Activated naive CD8-positive, alpha-beta T cell treated with anti-CD3 and anti-CD28 coated beads, Interleukin-2, amount 10 ng/mL, durations not matched to agents 7 days and 5 days (primary cell): Measurements from ENCODE around the gene GTPBP4. TPM values are rescaled to one million over a fixed set of nuclear protein-coding genes. Genes with fewer than 3 reads are reported as not detected.

Source experiments
- ATAC-seq: fragments of 150-1000 bp; cut with Tn5 transposase; one replicate; pipeline ENCODE4 v1.10.0; 2021; ENCODE audit warnings: low read depth, moderate library complexity
- POLR2A ChIA-PET: fragments of 350-600 bp; sonication (Branson Sonifier 250); formaldehyde crosslinking; loops from one replicate; lab custom pipeline; 2021; ENCODE audit warnings: antibody characterized with exemption; lab: Charles Lee
- DNase-seq: peaks from one replicate; pipeline ENCODE4 v3.0.0; 2021
- H3K27ac Mint-ChIP-seq: one replicate; pipeline ENCODE4 v1.8.0; 2022; ENCODE audit warnings: mild to moderate bottlenecking, mixed read lengths
- H3K27me3 Mint-ChIP-seq: one replicate; pipeline ENCODE4 v1.8.0; 2022; ENCODE audit warnings: mild to moderate bottlenecking, moderate library complexity, mixed read lengths
- H3K36me3 Mint-ChIP-seq: one replicate; pipeline ENCODE4 v1.8.0; 2021; ENCODE audit warnings: mild to moderate bottlenecking, mixed read lengths
- H3K4me1 Mint-ChIP-seq: one replicate; pipeline ENCODE4 v1.8.0; 2021; ENCODE audit warnings: mixed read lengths
- H3K4me3 Mint-ChIP-seq: one replicate; pipeline ENCODE4 v1.8.0; 2022; ENCODE audit warnings: mild to moderate bottlenecking, moderate library complexity, mixed read lengths
- H3K9me3 Mint-ChIP-seq: one replicate; pipeline ENCODE4 v1.8.0; 2021; ENCODE audit warnings: mixed read lengths
- total RNA-seq, 2 experiments: library from RNA; stranded (reverse); gene quantifications; one replicate each; pipeline ENCODE4 v1.2.3, GENCODE V29; 2021

The GTPBP4 gene
- total RNA-seq, 2 experiments from 2014 or later, result 58.6 to 61.1 TPM

- Mint-ChIP-seq H3K27ac (peak overlapping the region; percentile 95), H3K36me3 (peaks cover 8% of the 10 kb centered on the region), H3K4me1 (peaks cover 24% of the 10 kb centered on the region), H3K27me3 (no peaks in the 10 kb centered on the region), H3K9me3 (no peaks in the 10 kb centered on the region), H3K4me3 (peak overlapping the region; percentile 96)
- DNase-seq, result no peak
- ATAC-seq, result no peak
- POLR2A ChIA-PET, result interaction anchor here (0.6 to 2.4 kb wide), 6 partner anchors 17 to 103 kb away, joined by 3 to 23 read pairs (median 4); partner anchors contain the start of genes IDI1 and LARP4B
Measured at GRCh38 chr10:986881-987619, 1.2 kb upstream of the GTPBP4 start.

GRCh38 chr10:987620-987869 is 689 bp upstream of the GTPBP4 start:
- ATAC-seq (peak; percentile 4), DNase-seq (no peak)
- Mint-ChIP-seq H3K27ac (peak overlapping the region; percentile 95), H3K27me3 (no peaks in the 10 kb centered on the region), H3K36me3 (peaks cover 8% of the 10 kb centered on the region), H3K4me3 (peak overlapping the region; percentile 96), H3K4me1 (peaks cover 24% of the 10 kb centered on the region), H3K9me3 (no peaks in the 10 kb centered on the region)
- POLR2A ChIA-PET, result interaction anchor here (0.6 to 2.4 kb wide), 5 partner anchors 16 to 104 kb away, joined by 3 to 23 read pairs (median 4); partner anchors contain the start of genes IDI1 and LARP4B

GRCh38 chr10:988667-989545 is 672 bp downstream of the GTPBP4 start:
- DNase-seq, result no peak
- POLR2A ChIA-PET, result interaction anchor here (0.7 to 2.4 kb wide), 6 partner anchors 58 to 552 kb away, joined by 3 to 23 read pairs (median 5); partner anchors contain the start of genes IDI1, LARP4B and WDR37

GRCh38 chr10:990808-991207 is 2.6 kb downstream of the GTPBP4 start:
- H3K9me3 Mint-ChIP-seq, result no peaks in the 10 kb centered on the region
- H3K27ac Mint-ChIP-seq, result no peak overlapping the region
- peak overlapping the region; percentile 17 for H3K4me3 Mint-ChIP-seq
- POLR2A ChIA-PET, result interaction anchor here (0.6 kb wide), 1 partner anchor 10 kb away, joined by 4 read pairs; no protein-coding TSS in a partner anchor
- DNase-seq (no peak), ATAC-seq (no peak)
- H3K27me3 Mint-ChIP-seq, result no peaks in the 10 kb centered on the region
- peaks cover 24% of the 10 kb centered on the region for H3K4me1 Mint-ChIP-seq
- peaks cover 22% of the 10 kb centered on the region for H3K36me3 Mint-ChIP-seq

More at GRCh38 chr10:988667-989545, 672 bp downstream of the GTPBP4 start:
- peak; percentile 23 for ATAC-seq
- peaks cover 24% of the 10 kb centered on the region for H3K4me1 Mint-ChIP-seq
- no peaks in the 10 kb centered on the region for H3K27me3 Mint-ChIP-seq
- peak overlapping the region; percentile 96 for H3K4me3 Mint-ChIP-seq
- H3K27ac Mint-ChIP-seq, result peak overlapping the region; percentile 95
- no peaks in the 10 kb centered on the region for H3K9me3 Mint-ChIP-seq
- peaks cover 10% of the 10 kb centered on the region for H3K36me3 Mint-ChIP-seq

DNA sequence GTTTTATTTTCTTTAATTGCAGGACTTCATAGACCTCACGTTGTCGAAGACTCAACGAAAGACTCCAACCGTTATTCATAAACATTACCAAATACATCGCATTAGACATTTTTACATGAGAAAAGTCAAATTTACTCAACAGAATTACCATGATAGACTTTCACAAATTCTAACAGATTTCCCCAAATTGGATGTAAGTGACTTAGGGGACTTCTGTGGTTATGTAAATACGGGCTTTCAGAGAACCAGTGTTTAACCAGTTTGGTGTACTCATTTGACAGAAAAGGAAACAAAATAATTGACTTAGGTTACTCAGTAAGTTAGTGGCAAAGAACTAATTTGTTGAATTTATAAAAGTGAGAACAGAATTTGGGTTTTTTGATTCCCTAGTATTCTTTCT is 4.2 kb downstream of the GTPBP4 start:
- Mint-ChIP-seq H3K27ac (no peak overlapping the region), H3K27me3 (no peaks in the 10 kb centered on the region), H3K36me3 (peaks cover 29% of the 10 kb centered on the region), H3K4me1 (peaks cover 19% of the 10 kb centered on the region), H3K4me3 (no peak overlapping the region), H3K9me3 (no peaks in the 10 kb centered on the region)
- no peak for DNase-seq
- POLR2A ChIA-PET, result no interaction called here
- ATAC-seq, result no peak

DNA sequence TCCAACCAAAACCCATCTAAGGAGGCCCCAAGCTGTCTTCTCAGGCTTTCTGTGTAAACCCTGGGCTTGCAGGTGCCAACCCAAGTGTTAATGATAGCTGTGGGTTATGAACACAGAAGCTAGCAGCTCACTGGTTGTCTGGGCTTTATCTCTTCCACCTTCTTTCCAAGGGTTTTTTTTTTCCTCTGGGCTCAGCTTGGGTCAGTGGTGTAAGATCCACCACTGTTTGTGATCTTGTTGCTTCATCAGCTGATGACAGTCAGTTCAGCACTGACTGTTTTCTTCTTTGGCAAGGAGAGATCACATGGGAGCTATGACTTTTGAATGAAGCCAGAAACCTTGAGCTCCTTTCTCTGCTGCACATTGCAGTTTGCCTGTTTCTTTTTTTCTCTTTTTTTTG is 4.6 kb downstream of the GTPBP4 start:
- peaks cover 33% of the 10 kb centered on the region for H3K36me3 Mint-ChIP-seq
- ATAC-seq, result no peak
- no peak for DNase-seq
- no peaks in the 10 kb centered on the region for H3K9me3 Mint-ChIP-seq
- H3K27ac Mint-ChIP-seq, result no peak overlapping the region
- POLR2A ChIA-PET, result interaction anchor here (1.2 kb wide), 1 partner anchor 63 kb away, joined by 4 read pairs; the partner anchor contains the start of gene WDR37
- H3K4me3 Mint-ChIP-seq, result no peak overlapping the region
- no peaks in the 10 kb centered on the region for H3K27me3 Mint-ChIP-seq
- H3K4me1 Mint-ChIP-seq, result peaks cover 19% of the 10 kb centered on the region

DNA sequence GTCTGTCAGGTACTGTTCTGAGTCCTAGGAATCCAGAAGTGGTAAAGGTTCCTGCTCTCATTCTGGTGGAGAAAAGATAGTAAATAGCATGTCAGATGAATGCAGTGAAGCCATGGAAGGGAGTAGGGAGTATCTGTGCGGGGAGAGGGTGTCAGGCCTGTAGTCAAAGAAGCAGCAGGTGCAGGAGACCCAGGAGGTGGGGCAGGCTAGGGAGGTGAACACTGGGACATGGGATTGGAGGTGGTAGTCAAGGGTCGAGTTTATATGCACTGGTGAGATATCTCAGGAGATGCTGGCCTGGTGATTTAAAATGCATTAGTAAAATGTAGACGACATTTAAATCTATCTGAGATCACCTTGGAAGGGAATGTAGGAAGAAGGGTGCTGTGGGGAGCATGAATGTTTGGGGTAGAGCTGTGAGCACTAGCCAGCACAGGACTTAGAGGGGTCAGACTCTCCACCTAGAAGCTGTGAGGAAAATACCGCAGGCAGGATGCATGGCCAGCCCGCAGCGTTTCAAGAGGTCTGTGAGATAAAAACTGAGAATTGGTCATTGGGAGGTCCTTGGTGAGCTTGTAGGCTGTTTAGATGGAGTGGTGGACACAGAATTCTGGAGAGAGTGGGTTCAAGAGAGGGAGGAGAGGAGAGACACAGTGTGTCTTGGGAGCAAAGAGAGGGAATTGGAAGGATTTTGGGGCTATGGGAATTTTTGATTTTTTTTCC is 6.8 kb downstream of the GTPBP4 start:
- H3K4me3 Mint-ChIP-seq, result no peak overlapping the region
- POLR2A ChIA-PET, result no interaction called here
- no peaks in the 10 kb centered on the region for H3K9me3 Mint-ChIP-seq
- no peak for DNase-seq
- H3K4me1 Mint-ChIP-seq, result peaks cover 9% of the 10 kb centered on the region
- H3K27ac Mint-ChIP-seq, result no peak overlapping the region
- H3K27me3 Mint-ChIP-seq, result no peaks in the 10 kb centered on the region
- ATAC-seq, result no peak
- peaks cover 45% of the 10 kb centered on the region for H3K36me3 Mint-ChIP-seq

GRCh38 chr10:995559-995926 is 7.3 kb downstream of the GTPBP4 start:
- POLR2A ChIA-PET, result no interaction called here
- Mint-ChIP-seq H3K4me3 (no peak overlapping the region), H3K4me1 (peaks cover 8% of the 10 kb centered on the region), H3K27ac (no peak overlapping the region), H3K27me3 (no peaks in the 10 kb centered on the region), H3K9me3 (no peaks in the 10 kb centered on the region), H3K36me3 (peaks cover 48% of the 10 kb centered on the region)
- ATAC-seq, result no peak
- DNase-seq, result no peak

GRCh38 chr10:996031-996430 is 7.8 kb downstream of the GTPBP4 start:
- Mint-ChIP-seq H3K36me3 (peaks cover 48% of the 10 kb centered on the region), H3K27ac (no peak overlapping the region), H3K4me3 (no peak overlapping the region), H3K9me3 (no peaks in the 10 kb centered on the region), H3K4me1 (peaks cover 3% of the 10 kb centered on the region), H3K27me3 (no peaks in the 10 kb centered on the region)
- POLR2A ChIA-PET, result no interaction called here
- DNase-seq (no peak), ATAC-seq (no peak)

DNA sequence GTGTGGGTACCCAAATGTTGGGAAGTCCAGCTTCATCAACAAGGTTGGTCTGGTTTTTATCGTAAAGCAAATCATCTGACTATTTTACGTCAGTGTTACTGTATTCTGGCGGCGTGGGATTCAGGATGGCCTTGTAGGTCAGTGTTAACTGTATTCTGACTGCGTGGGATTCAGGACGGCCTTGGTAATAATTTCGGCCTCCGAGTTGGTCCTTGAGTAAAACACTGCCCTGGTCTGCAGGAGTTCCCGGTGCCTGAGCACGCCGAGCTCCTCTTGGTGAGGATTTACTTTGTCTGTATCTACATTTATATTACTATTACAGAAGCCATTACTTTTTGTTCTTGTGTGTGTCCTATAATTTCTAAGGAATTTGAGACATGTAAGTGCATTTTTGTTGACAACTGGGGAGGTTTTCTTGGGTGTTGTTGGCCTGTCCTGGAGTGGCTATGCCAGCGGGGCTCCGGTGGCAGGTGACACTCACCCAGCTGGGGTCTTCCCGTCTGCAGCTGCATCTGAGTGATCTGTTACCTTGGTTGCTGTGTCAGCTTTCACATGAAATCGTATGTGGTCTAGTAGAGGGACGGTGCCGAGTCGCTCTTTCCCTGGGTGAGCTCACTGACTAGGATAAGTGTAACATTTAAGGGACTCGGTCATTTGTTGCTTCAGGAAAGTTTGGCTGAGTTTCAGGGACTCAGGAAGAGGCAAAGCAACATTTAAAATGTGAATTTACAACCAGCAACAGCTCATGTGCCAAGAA is 9.2 kb downstream of the GTPBP4 start:
- Mint-ChIP-seq H3K9me3 (peaks cover 4% of the 10 kb centered on the region), H3K36me3 (peaks cover 59% of the 10 kb centered on the region), H3K4me3 (no peak overlapping the region), H3K27me3 (no peaks in the 10 kb centered on the region), H3K4me1 (peaks cover 2% of the 10 kb centered on the region), H3K27ac (no peak overlapping the region)
- ATAC-seq (no peak), DNase-seq (no peak)
- POLR2A ChIA-PET, result no interaction called here

GRCh38 chr10:1002425-1003006 is 14.3 kb downstream of the GTPBP4 start:
- no peak overlapping the region for H3K4me3 Mint-ChIP-seq
- peaks cover 5% of the 10 kb centered on the region for H3K9me3 Mint-ChIP-seq
- no peak overlapping the region for H3K27ac Mint-ChIP-seq
- POLR2A ChIA-PET, result no interaction called here
- no peak for ATAC-seq
- H3K36me3 Mint-ChIP-seq, result peaks cover 59% of the 10 kb centered on the region
- peaks cover 2% of the 10 kb centered on the region for H3K4me1 Mint-ChIP-seq
- no peak for DNase-seq
- H3K27me3 Mint-ChIP-seq, result no peaks in the 10 kb centered on the region

- H3K27me3 Mint-ChIP-seq, result no peaks in the 10 kb centered on the region
- no peak overlapping the region for H3K27ac Mint-ChIP-seq
- peaks cover 5% of the 10 kb centered on the region for H3K9me3 Mint-ChIP-seq
- POLR2A ChIA-PET, result interaction anchor here (0.5 to 1.0 kb wide), 2 partner anchors 14 to 17 kb away, joined by 3 to 5 read pairs; no protein-coding TSS in a partner anchor
- peaks cover 2% of the 10 kb centered on the region for H3K4me1 Mint-ChIP-seq
- DNase-seq (no peak), ATAC-seq (no peak)
- H3K4me3 Mint-ChIP-seq, result no peak overlapping the region
- peaks cover 58% of the 10 kb centered on the region for H3K36me3 Mint-ChIP-seq
Measured at GRCh38 chr10:1003884-1004670, 15.8 kb downstream of the GTPBP4 start.
